Measurements from ENCODE around the gene HOXC11.

DNA sequence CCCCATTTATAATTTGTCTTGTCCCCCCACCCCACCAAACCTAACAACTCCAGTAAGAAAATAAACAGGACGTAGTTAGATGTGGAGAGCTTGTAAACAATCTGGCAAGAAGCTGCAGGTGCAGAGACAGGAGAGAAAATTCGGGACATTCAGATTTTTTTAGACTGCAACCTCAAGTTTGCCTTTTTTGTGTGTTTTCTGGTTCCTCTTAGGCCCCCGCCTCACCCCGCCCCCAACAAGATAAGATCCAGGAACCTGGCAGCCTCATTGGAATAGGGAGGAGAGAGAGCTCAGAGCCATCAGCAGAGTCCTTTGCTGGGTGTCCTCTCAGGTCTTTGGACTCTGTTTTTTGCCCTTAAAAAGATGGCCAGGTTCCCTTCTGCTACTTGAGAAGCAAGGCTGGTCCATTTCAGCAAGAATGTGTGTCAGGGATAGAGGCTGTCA is 14.9 kb downstream of the HOXC11 start:
- TF ChIP-seq, protein P1, sequence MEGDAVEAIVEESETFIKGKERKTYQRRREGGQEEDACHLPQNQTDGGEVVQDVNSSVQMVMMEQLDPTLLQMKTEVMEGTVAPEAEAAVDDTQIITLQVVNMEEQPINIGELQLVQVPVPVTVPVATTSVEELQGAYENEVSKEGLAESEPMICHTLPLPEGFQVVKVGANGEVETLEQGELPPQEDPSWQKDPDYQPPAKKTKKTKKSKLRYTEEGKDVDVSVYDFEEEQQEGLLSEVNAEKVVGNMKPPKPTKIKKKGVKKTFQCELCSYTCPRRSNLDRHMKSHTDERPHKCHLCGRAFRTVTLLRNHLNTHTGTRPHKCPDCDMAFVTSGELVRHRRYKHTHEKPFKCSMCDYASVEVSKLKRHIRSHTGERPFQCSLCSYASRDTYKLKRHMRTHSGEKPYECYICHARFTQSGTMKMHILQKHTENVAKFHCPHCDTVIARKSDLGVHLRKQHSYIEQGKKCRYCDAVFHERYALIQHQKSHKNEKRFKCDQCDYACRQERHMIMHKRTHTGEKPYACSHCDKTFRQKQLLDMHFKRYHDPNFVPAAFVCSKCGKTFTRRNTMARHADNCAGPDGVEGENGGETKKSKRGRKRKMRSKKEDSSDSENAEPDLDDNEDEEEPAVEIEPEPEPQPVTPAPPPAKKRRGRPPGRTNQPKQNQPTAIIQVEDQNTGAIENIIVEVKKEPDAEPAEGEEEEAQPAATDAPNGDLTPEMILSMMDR (IDR thresholded peaks at IDR 0.05; ENCODE audit: low read depth, low read length), result no peak
- TF ChIP-seq POLR2A (IDR thresholded peaks at IDR 0.05; ENCODE audit: extremely low read depth, insufficient read length), result no peak
- TF ChIP-seq, protein P2, sequence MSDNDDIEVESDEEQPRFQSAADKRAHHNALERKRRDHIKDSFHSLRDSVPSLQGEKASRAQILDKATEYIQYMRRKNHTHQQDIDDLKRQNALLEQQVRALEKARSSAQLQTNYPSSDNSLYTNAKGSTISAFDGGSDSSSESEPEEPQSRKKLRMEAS (IDR thresholded peaks at IDR 0.05; ENCODE audit: low read depth, low read length), result no peak
- no peak for TF ChIP-seq MYC (IDR thresholded peaks at IDR 0.05; ENCODE audit: low read depth, low read length)
